HCT116 (cell line): Measurements from ENCODE around the gene MTFR2. TPM values are rescaled to one million over a fixed set of nuclear protein-coding genes. Genes with fewer than 3 reads are reported as not detected.

Experiments used
- ATAC-seq: fragments of 200-7000 bp; cut with Tn5 transposase; 2 replicates; pipeline ENCODE4 v1.9.1; 2020; ENCODE audit warnings: mild to moderate bottlenecking, moderate library complexity
- BruUV-seq: library from RNA; stranded (reverse); fragments of 400-500 nt; replicated peaks from 2 replicates; lab custom pipeline; 2021; lab: Mats Ljungman, UMichigan
- CTCF ChIA-PET: fragments of 300-600 bp; sonication (Branson Sonifier 250); formaldehyde crosslinking; loops from one replicate; lab custom pipeline; 2021; ENCODE audit warnings: antibody characterized with exemption; lab: Charles Lee
- POLR2A ChIA-PET: fragments of 300-600, 350-600 bp; sonication (Branson Sonifier 250); formaldehyde crosslinking; loops from one replicate; lab custom pipeline; 2021; ENCODE audit warnings: antibody characterized with exemption; lab: Charles Lee
- RAD21 ChIA-PET, 2 experiments: fragments of 300-600 bp; sonication (Branson Sonifier 250); formaldehyde crosslinking; loops; one replicate each; lab custom pipeline; 2023; ENCODE audit warnings: low total read pairs in 2 of 2; ENCODE audit not compliant: uncharacterized antibody in 2 of 2, unreplicated experiment in 2 of 2, low non-redundant PET in 1 of 2; lab: Charles Lee
- DNase-seq: peaks from one replicate; pipeline ENCODE4 v3.0.0-alpha.2; 2010; ENCODE audit warnings: low read depth, low spot score
- H2AFZ ChIP-seq: fragments of 200-600 bp; shearing (Covaris generic), sonication (generic); 2 replicates; pipeline ENCODE4 v1.6.1; 2017; ENCODE audit warnings: low read depth, mixed run types, mixed read lengths, antibody characterized with exemption, low read length; ENCODE audit not compliant: poor library complexity, severe bottlenecking
- H3K27ac ChIP-seq: 2 replicates; pipeline ENCODE4 v1.5.1; 2012; ENCODE audit warnings: low read depth, low read length
- H3K27me3 ChIP-seq: fragments of 200-600 bp; sonication (generic); 2 replicates; pipeline ENCODE4 v1.6.1; 2016; ENCODE audit warnings: mixed run types, low read length, mixed read lengths; ENCODE audit not compliant: insufficient read depth
- H3K36me3 ChIP-seq, 2 experiments: fragments of 200-500 bp in 1 of 2; fragments of 200-600 bp in 1 of 2; sonication (Bioruptor generic) in 1 of 2; sonication (generic) in 1 of 2; 2 replicates each; pipeline versions ENCODE4 v1.5.1 to v1.6.1; 2014 to 2016; ENCODE audit warnings: low read length in 2 of 2, inconsistent platforms in 1 of 2, mixed read lengths in 1 of 2, mixed run types in 1 of 2; ENCODE audit not compliant: insufficient read depth in 2 of 2, control insufficient read depth in 1 of 2
- H3K4me1 ChIP-seq, 2 experiments: fragments of 200-600 bp in 1 of 2; sonication (generic) in 1 of 2; 2 replicates each; pipeline versions ENCODE4 v1.5.1 to v1.6.1; 2012 to 2017; ENCODE audit warnings: low read length in 2 of 2, inconsistent platforms in 1 of 2, mild to moderate bottlenecking in 1 of 2, mixed read lengths in 1 of 2, mixed run types in 1 of 2, moderate library complexity in 1 of 2; ENCODE audit not compliant: insufficient read depth in 2 of 2, control insufficient read depth in 1 of 2
- H3K4me2 ChIP-seq: fragments of 200-600 bp; sonication (generic); 2 replicates; pipeline ENCODE4 v1.6.1; 2017; ENCODE audit warnings: mixed run types, low read length, mixed read lengths
- H3K4me3 ChIP-seq, 2 experiments: fragments of 200-600 bp in 1 of 2; sonication (generic) in 1 of 2; replicated peaks in 1 of 2; 2 replicates each; pipeline ENCODE4 v1.5.1; 2011 to 2016; ENCODE audit warnings: low read length in 2 of 2, control low read depth in 1 of 2, low read depth in 1 of 2, mild to moderate bottlenecking in 1 of 2, mixed read lengths in 1 of 2, mixed run types in 1 of 2
- H3K79me2 ChIP-seq: fragments of 200-600 bp; sonication (generic); 2 replicates; pipeline ENCODE4 v1.6.1; 2017; ENCODE audit warnings: mild to moderate bottlenecking, mixed run types, low read length, moderate library complexity, mixed read lengths; ENCODE audit not compliant: insufficient read depth
- H3K9ac ChIP-seq: fragments of 200-600 bp; sonication (generic); 2 replicates; pipeline ENCODE4 v1.6.1; 2016; ENCODE audit warnings: low read length, mixed read lengths
- H3K9me2 ChIP-seq: fragments of 200-600 bp; sonication (generic), shearing (Covaris generic); 2 replicates; pipeline ENCODE4 v1.6.1; 2017; ENCODE audit warnings: mixed run types, mild to moderate bottlenecking, moderate library complexity; ENCODE audit not compliant: insufficient read depth
- H3K9me3 ChIP-seq, 2 experiments: fragments of 200-500 bp in 1 of 2; fragments of 200-600 bp in 1 of 2; sonication (Bioruptor generic) in 1 of 2; sonication (generic) in 1 of 2; 2 replicates each; pipeline ENCODE4 v1.6.1; 2014 to 2017; ENCODE audit warnings: low read length in 2 of 2, mixed read lengths in 2 of 2, inconsistent platforms in 1 of 2, low read depth in 1 of 2, mild to moderate bottlenecking in 1 of 2, mixed run types in 1 of 2, moderate library complexity in 1 of 2; ENCODE audit not compliant: control insufficient read depth in 1 of 2, insufficient read depth in 1 of 2
- H4K20me1 ChIP-seq: fragments of 200-600 bp; sonication (generic), shearing (Covaris generic); 2 replicates; pipeline ENCODE4 v1.6.1; 2017; ENCODE audit warnings: mixed run types, mild to moderate bottlenecking, moderate library complexity; ENCODE audit not compliant: insufficient read depth
- ATF3 ChIP-seq: IDR thresholded peaks from 2 replicates; pipeline ENCODE4 v1.6.1; 2012
- CBX3 ChIP-seq: IDR thresholded peaks from 2 replicates; pipeline ENCODE4 v1.6.1; 2012; ENCODE audit warnings: low read depth
- EGR1 ChIP-seq: IDR thresholded peaks from 2 replicates; pipeline ENCODE4 v1.6.1; 2012; ENCODE audit warnings: low read depth
- ELF1 ChIP-seq: IDR thresholded peaks from 2 replicates; pipeline ENCODE4 v1.6.1; 2012; ENCODE audit warnings: low read depth, borderline replicate concordance
- EZH2 ChIP-seq: fragments of 200-600 bp; sonication (generic); IDR thresholded peaks from 2 replicates; pipeline ENCODE4 v1.6.1; 2017; ENCODE audit warnings: antibody characterized with exemption, mixed run types
- POLR2A ChIP-seq: IDR thresholded peaks from 2 replicates; pipeline ENCODE4 v1.7.0; 2011; ENCODE audit warnings: borderline replicate concordance; ENCODE audit not compliant: insufficient read depth, insufficient read length; ENCODE audit errors: extremely low read depth
- POLR2AphosphoS5 ChIP-seq: IDR thresholded peaks from 2 replicates; pipeline ENCODE4 v1.6.1; 2011; ENCODE audit warnings: mild to moderate bottlenecking, low read depth, low read length, moderate library complexity
- RAD21 ChIP-seq: IDR thresholded peaks from 2 replicates; pipeline ENCODE4 v1.6.1; 2012; ENCODE audit warnings: low read depth, mild to moderate bottlenecking
- REST ChIP-seq: IDR thresholded peaks from 2 replicates; pipeline ENCODE4 v1.6.1; 2012; ENCODE audit warnings: low read depth
- SIN3A ChIP-seq: IDR thresholded peaks from 2 replicates; pipeline ENCODE4 v1.6.1; 2012; ENCODE audit warnings: low read depth
- SRF ChIP-seq: IDR thresholded peaks from 2 replicates; pipeline ENCODE4 v1.6.1; 2012; ENCODE audit warnings: low read depth
- TCF7L2 ChIP-seq: IDR thresholded peaks from 2 replicates; pipeline ENCODE4 v1.7.0; 2011; ENCODE audit warnings: borderline replicate concordance, inconsistent platforms; ENCODE audit not compliant: insufficient read depth, insufficient read length; ENCODE audit errors: extremely low read depth
- ZFX ChIP-seq: fragments of 450-650 bp; IDR thresholded peaks from 2 replicates; pipeline ENCODE4 v1.6.1; 2017
- intact Hi-C: fragments of 100-400 bp; cut with micrococcal nuclease; formaldehyde crosslinking; loops from 2 replicates; pipeline ENCODE4 v1.10.0; 2022
- total RNA-seq: library from RNA; stranded (reverse); gene quantifications from one replicate; pipeline ENCODE4 v1.2.1, GENCODE V29; 2021; ENCODE audit not compliant: unreplicated experiment

MTFR2 gene
- total RNA-seq, 1 experiment from 2014 or later, result 13.2 TPM

DNA sequence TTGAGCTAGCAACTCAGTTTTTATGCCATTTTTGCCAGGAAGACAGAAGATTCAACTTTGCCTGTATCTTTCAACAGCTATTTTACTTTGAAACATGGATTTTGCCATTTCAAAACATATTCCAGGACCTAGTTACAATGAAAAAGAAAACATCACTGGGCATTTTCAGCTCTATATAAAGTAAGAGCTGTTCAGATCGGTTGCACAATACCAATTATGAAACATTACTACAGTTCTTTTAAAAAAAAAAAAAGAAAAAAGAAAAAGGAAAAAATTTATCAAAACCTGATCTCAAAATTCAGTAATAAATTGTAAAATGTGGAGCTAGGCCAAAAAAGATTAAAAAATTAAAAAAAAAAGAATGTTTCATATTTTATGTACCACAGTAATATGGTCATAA, 24.0 kb upstream of the MTFR2 start:
- Histone ChIP-seq H4K20me1 (peaks cover 46% of the 10 kb centered on the region), H3K4me2 (no peak overlapping the region), H3K27me3 (no peaks in the 10 kb centered on the region), H3K79me2 (peaks cover 97% of the 10 kb centered on the region), H3K9me3 (no peaks in the 10 kb centered on the region), H3K36me3 (peaks cover 69 to 75% of the 10 kb centered on the region in 2 experiments), H3K9me2 (no peaks in the 10 kb centered on the region), H2AFZ (no peak overlapping the region), H3K27ac (no peak overlapping the region), H3K9ac (no peak overlapping the region), H3K4me3 (no peak overlapping the region), H3K4me1 (no peaks in the 10 kb centered on the region)
- intact Hi-C loops, result no loop called here
- ChIA-PET RAD21 (no interaction called here), CTCF (no interaction called here), POLR2A (interaction anchor here (1.5 kb wide), 1 partner anchor 15 kb away, joined by 5 read pairs; the partner anchor contains the start of gene BCLAF1)
- no TSS peak for BruUV-seq
- DNase-seq (no peak), ATAC-seq (no peak)
- TF ChIP-seq CBX3, result no peak
- TF ChIP-seq SIN3A, result no peak
- TF ChIP-seq ZFX, result no peak
- TF ChIP-seq REST, result no peak
- TF ChIP-seq POLR2A, result no peak
- TF ChIP-seq EZH2, result no peak
- no peak for TF ChIP-seq RAD21
- no peak for TF ChIP-seq ELF1
- no peak for TF ChIP-seq ATF3
- TF ChIP-seq POLR2AphosphoS5, result no peak
- TF ChIP-seq EGR1, result no peak
- TF ChIP-seq SRF, result no peak
- no peak for TF ChIP-seq TCF7L2
